Measurements from ENCODE around the gene NFASC. TPM values are rescaled to one million over a fixed set of nuclear protein-coding genes. Genes with fewer than 3 reads are reported as not detected.

Gene NFASC
- total RNA-seq, 2 experiments from 2014 or later: not detected

DNA sequence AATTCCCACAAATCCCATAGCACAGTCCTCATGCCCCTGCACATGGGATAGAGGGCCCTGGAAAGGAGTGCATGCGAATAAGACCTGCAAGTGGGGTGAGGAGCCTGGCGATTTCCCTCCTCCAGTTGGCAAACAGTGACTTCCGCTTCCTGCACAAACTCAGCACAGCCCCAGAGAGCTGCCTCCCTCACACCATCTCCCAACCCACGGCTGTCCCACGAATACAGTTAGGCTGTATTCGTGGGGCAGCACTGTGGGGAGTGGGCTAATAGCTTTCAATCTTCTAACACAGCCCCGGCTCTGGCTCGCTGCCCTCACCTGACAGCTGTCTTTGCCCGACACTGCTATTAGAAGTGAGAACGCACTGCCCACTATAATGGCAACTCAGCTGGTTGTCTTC lies 144.1 kb downstream of the NFASC start:
- Histone ChIP-seq H3K4me1 (ENCODE audit: insufficient read depth, low read length) (no peaks in the 10 kb centered on the region), H3K9me3 (ENCODE audit: control insufficient read depth in 1 of 2, insufficient read depth in 1 of 2, low read length in 2 of 2) (no peaks in the 10 kb centered on the region), H3K27ac (ENCODE audit: low read depth in 1 of 2, low read length in 2 of 2) (no peak overlapping the region), H3K27me3 (ENCODE audit: control insufficient read depth in 1 of 2, insufficient read depth in 2 of 2, low read length in 2 of 2) (no peaks in the 10 kb centered on the region), H3K4me3 (ENCODE audit: low read length) (no peak overlapping the region), H3K36me3 (ENCODE audit: insufficient read depth, low read length) (no peaks in the 10 kb centered on the region)
- no peaks in the 10 kb centered on the region for H3K4me1 Mint-ChIP-seq (ENCODE audit: low read depth)
- no peaks in the 10 kb centered on the region for H3K9me3 Mint-ChIP-seq
- CTCF ChIA-PET: no interaction called here
- POLR2A ChIA-PET: no interaction called here
- H3K4me3 Mint-ChIP-seq: no peak overlapping the region
- no peaks in the 10 kb centered on the region for H3K27me3 Mint-ChIP-seq
- no peaks in the 10 kb centered on the region for H3K36me3 Mint-ChIP-seq (ENCODE audit: low read depth)
- ATAC-seq (ENCODE audit: poor library complexity): no peak
- TF ChIP-seq, protein P1, sequence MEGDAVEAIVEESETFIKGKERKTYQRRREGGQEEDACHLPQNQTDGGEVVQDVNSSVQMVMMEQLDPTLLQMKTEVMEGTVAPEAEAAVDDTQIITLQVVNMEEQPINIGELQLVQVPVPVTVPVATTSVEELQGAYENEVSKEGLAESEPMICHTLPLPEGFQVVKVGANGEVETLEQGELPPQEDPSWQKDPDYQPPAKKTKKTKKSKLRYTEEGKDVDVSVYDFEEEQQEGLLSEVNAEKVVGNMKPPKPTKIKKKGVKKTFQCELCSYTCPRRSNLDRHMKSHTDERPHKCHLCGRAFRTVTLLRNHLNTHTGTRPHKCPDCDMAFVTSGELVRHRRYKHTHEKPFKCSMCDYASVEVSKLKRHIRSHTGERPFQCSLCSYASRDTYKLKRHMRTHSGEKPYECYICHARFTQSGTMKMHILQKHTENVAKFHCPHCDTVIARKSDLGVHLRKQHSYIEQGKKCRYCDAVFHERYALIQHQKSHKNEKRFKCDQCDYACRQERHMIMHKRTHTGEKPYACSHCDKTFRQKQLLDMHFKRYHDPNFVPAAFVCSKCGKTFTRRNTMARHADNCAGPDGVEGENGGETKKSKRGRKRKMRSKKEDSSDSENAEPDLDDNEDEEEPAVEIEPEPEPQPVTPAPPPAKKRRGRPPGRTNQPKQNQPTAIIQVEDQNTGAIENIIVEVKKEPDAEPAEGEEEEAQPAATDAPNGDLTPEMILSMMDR (IDR thresholded peaks at IDR 0.05): no peak
- H3K27ac Mint-ChIP-seq: no peak overlapping the region
- DNase-seq: no peak
- intact Hi-C loops (cut with DNase I, micrococcal nuclease): no loop called here

DNA sequence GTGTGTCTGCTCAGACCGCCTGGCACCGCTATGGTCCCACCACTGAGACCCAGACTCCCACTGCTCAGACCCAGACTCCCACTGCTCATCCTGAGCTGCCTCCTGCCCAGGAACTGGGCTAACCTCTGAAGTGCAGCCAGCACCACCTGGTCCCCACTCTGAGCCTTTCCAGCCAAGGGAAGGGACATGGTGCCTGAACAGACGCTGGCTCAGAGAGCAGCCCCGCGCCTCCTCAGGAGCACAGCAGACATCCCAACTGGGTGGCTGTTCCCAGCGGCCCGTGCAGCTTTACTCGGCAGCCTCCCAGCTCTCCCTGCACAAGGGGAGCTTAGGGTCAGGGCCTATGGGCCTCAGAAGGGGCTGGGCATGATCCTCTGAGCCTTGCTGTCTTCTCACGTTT lies 144.6 kb downstream of the NFASC start:
- no peaks in the 10 kb centered on the region for H3K27me3 ChIP-seq (ENCODE audit: control insufficient read depth in 1 of 2, insufficient read depth in 2 of 2, low read length in 2 of 2)
- DNase-seq: no peak
- no peaks in the 10 kb centered on the region for H3K4me1 ChIP-seq (ENCODE audit: insufficient read depth, low read length)
- TF ChIP-seq, protein P1 (IDR thresholded peaks at IDR 0.05): no peak
- no peaks in the 10 kb centered on the region for H3K9me3 ChIP-seq (ENCODE audit: control insufficient read depth in 1 of 2, insufficient read depth in 1 of 2, low read length in 2 of 2)
- ChIA-PET CTCF (no interaction called here), POLR2A (no interaction called here)
- H3K4me3 Mint-ChIP-seq: no peak overlapping the region
- no peaks in the 10 kb centered on the region for H3K36me3 ChIP-seq (ENCODE audit: insufficient read depth, low read length)
- ATAC-seq (ENCODE audit: poor library complexity): no peak
- H3K9me3 Mint-ChIP-seq: no peaks in the 10 kb centered on the region
- H3K27ac Mint-ChIP-seq: no peak overlapping the region
- no peak overlapping the region for H3K4me3 ChIP-seq (ENCODE audit: low read length)
- H3K27me3 Mint-ChIP-seq: no peaks in the 10 kb centered on the region
- H3K27ac ChIP-seq (ENCODE audit: low read depth in 1 of 2, low read length in 2 of 2): no peak overlapping the region
- H3K4me1 Mint-ChIP-seq (ENCODE audit: low read depth): no peaks in the 10 kb centered on the region
- H3K36me3 Mint-ChIP-seq (ENCODE audit: low read depth): no peaks in the 10 kb centered on the region
- intact Hi-C loops (cut with DNase I, micrococcal nuclease): no loop called here

DNA sequence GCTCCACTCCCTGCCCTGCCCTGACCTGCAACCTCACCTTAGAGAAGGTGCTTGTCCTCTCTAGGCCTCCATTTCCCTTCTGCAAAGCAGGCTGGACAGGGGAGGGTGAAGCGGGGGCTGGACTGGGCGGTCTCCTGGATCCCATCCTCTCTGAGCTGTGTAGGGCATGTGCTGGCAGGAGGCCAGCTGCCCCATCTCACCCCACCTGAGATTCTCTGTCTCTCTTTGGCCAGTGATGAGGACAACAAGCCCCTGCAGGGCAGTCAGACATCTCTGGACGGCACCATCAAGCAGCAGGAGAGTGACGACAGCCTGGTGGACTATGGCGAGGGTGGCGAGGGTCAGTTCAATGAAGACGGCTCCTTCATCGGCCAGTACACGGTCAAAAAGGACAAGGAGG lies 145.4 kb downstream of the NFASC start:
- Histone ChIP-seq H3K27ac (ENCODE audit: low read depth in 1 of 2, low read length in 2 of 2) (no peak overlapping the region), H3K4me3 (ENCODE audit: low read length) (no peak overlapping the region), H3K9me3 (ENCODE audit: control insufficient read depth in 1 of 2, insufficient read depth in 1 of 2, low read length in 2 of 2) (no peaks in the 10 kb centered on the region), H3K4me1 (ENCODE audit: insufficient read depth, low read length) (no peaks in the 10 kb centered on the region), H3K27me3 (ENCODE audit: control insufficient read depth in 1 of 2, insufficient read depth in 2 of 2, low read length in 2 of 2) (peaks cover 0 to 3% of the 10 kb centered on the region in 2 experiments), H3K36me3 (ENCODE audit: insufficient read depth, low read length) (no peaks in the 10 kb centered on the region)
- no peaks in the 10 kb centered on the region for H3K9me3 Mint-ChIP-seq
- H3K27ac Mint-ChIP-seq: no peak overlapping the region
- ChIA-PET CTCF (no interaction called here), POLR2A (no interaction called here)
- DNase-seq (no peak), ATAC-seq (ENCODE audit: poor library complexity) (no peak)
- H3K4me3 Mint-ChIP-seq: no peak overlapping the region
- TF ChIP-seq, protein P1 (IDR thresholded peaks at IDR 0.05): no peak
- intact Hi-C loops (cut with DNase I, micrococcal nuclease): no loop called here
- no peaks in the 10 kb centered on the region for H3K4me1 Mint-ChIP-seq (ENCODE audit: low read depth)
- H3K36me3 Mint-ChIP-seq (ENCODE audit: low read depth): no peaks in the 10 kb centered on the region
- H3K27me3 Mint-ChIP-seq: peaks cover under 1% of the 10 kb centered on the region
